Mammary epithelial cell (primary cell): Measurements from ENCODE around the gene LPCAT1.

Experiments used
- CTCF ChIP-seq, 2 donors: IDR thresholded peaks in 1 of 2; conservative IDR thresholded peaks in 1 of 2; 2 replicates each; pipeline ENCODE4 v1.5.1; 2011 to 2012; ENCODE audit warnings: inconsistent platforms in 2 of 2, low read length in 2 of 2, mild to moderate bottlenecking in 2 of 2, control low read depth in 1 of 2, low read depth in 1 of 2; ENCODE audit not compliant: insufficient read depth in 1 of 2; ENCODE audit errors: extremely low read depth in 1 of 2
- EZH2 ChIP-seq: IDR thresholded peaks from 2 replicates; pipeline ENCODE4 v1.6.1; 2012; ENCODE audit warnings: low read length, inconsistent platforms, borderline replicate concordance

GRCh38 chr5:1431896-1432295 is 91.9 kb downstream of the LPCAT1 start:
- no peak for TF ChIP-seq CTCF (conservative IDR thresholded peaks at IDR 0.05 in 1 of 2, IDR thresholded peaks at IDR 0.05 in 1 of 2; ENCODE audit: extremely low read depth in 1 of 2, insufficient read depth in 1 of 2, low read depth in 1 of 2, low read length in 2 of 2)
- no peak for TF ChIP-seq EZH2
